ENCODE data around the gene GLRX2.

GRCh38 chr1:193060406-193060805 is 44.8 kb downstream of the GLRX2 start:
- TF ChIP-seq, protein P1, sequence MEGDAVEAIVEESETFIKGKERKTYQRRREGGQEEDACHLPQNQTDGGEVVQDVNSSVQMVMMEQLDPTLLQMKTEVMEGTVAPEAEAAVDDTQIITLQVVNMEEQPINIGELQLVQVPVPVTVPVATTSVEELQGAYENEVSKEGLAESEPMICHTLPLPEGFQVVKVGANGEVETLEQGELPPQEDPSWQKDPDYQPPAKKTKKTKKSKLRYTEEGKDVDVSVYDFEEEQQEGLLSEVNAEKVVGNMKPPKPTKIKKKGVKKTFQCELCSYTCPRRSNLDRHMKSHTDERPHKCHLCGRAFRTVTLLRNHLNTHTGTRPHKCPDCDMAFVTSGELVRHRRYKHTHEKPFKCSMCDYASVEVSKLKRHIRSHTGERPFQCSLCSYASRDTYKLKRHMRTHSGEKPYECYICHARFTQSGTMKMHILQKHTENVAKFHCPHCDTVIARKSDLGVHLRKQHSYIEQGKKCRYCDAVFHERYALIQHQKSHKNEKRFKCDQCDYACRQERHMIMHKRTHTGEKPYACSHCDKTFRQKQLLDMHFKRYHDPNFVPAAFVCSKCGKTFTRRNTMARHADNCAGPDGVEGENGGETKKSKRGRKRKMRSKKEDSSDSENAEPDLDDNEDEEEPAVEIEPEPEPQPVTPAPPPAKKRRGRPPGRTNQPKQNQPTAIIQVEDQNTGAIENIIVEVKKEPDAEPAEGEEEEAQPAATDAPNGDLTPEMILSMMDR (conservative IDR thresholded peaks at IDR 0.05 in 1 of 2, IDR thresholded peaks at IDR 0.05 in 1 of 2; ENCODE audit: low read depth in 1 of 2, low read length in 2 of 2): no peak
- TF ChIP-seq EZH2 (IDR thresholded peaks at IDR 0.05; ENCODE audit: low read length, missing control alignments): no peak
